Measurements from ENCODE around the gene ZNF132. TPM values are rescaled to one million over a fixed set of nuclear protein-coding genes. Genes with fewer than 3 reads are reported as not detected.
"Not testable (repeated sequence)": the region's sequence is repeated elsewhere in the genome, so short reads cannot be mapped to it uniquely, and the experiment has no call there.

Gene ZNF132
- total RNA-seq, 2 experiments from 2014 or later = 3.3 to 4.4 TPM

GRCh38 chr19:58442986-58443385 is 3.0 kb upstream of the ZNF132 start:
- intact Hi-C loops (cut with DNase I, micrococcal nuclease) = loop anchor here (5.0 kb wide), 2 partner anchors 216 to 346 kb away; partner anchors contain the start of genes ZNF544 (in 1 of the 2) and ZSCAN18 (in 1 of the 2)
- CTCF ChIA-PET, H3K27me3 Mint-ChIP-seq, H3K4me3 Mint-ChIP-seq, H3K27ac Mint-ChIP-seq, POLR2A ChIA-PET, ATAC-seq, DNase-seq: not testable (repeated sequence)
- peaks cover 22% of the 10 kb centered on the region for H3K36me3 Mint-ChIP-seq (ENCODE audit: low read depth)
- H3K4me1 Mint-ChIP-seq = peaks cover 22% of the 10 kb centered on the region
- H3K9me3 Mint-ChIP-seq (ENCODE audit: low read depth) = peaks cover 20% of the 10 kb centered on the region

GRCh38 chr19:58440556-58440955 is 603 bp upstream of the ZNF132 start:
- ATAC-seq (no peak), DNase-seq (no peak)
- ChIA-PET CTCF (interaction anchor here (0.6 to 0.9 kb wide), 2 partner anchors 9 to 257 kb away, joined by 3 to 4 read pairs; no protein-coding TSS in a partner anchor), POLR2A (interaction anchor here (0.6 to 1.6 kb wide), 2 partner anchors 11 to 35 kb away, joined by 3 to 5 read pairs; partner anchors contain the start of gene ZNF324B)
- Mint-ChIP-seq H3K9me3 (ENCODE audit: low read depth) (peaks cover 35% of the 10 kb centered on the region), H3K4me1 (peaks cover 29% of the 10 kb centered on the region), H3K27ac (peak overlapping the region; percentile 95), H3K4me3 (peak overlapping the region; percentile 82), H3K27me3 (no peaks in the 10 kb centered on the region), H3K36me3 (ENCODE audit: low read depth) (peaks cover 43% of the 10 kb centered on the region)
- intact Hi-C loops (cut with DNase I, micrococcal nuclease) = loop anchor here (1.0 to 5.0 kb wide), 22 partner anchors 11 to 1160 kb away; partner anchors contain the start of genes ZNF324B (in 2 of the 2), ZNF584 (in 2 of the 2), ZNF837 (in 2 of the 2) and ERVK3-1 (in 1 of the 2)

GRCh38 chr19:58434217-58434616 is 5.7 kb downstream of the ZNF132 start:
- Mint-ChIP-seq H3K27me3 (no peaks in the 10 kb centered on the region), H3K4me3 (no peak overlapping the region), H3K27ac (no peak overlapping the region), H3K9me3 (ENCODE audit: low read depth) (peaks cover 63% of the 10 kb centered on the region), H3K36me3 (ENCODE audit: low read depth) (peaks cover 91% of the 10 kb centered on the region), H3K4me1 (peaks cover 14% of the 10 kb centered on the region)
- ChIA-PET CTCF (no interaction called here), POLR2A (no interaction called here)
- DNase-seq (no peak), ATAC-seq (no peak)
- intact Hi-C loops (cut with DNase I, micrococcal nuclease) = no loop called here

- Mint-ChIP-seq H3K9me3 (ENCODE audit: low read depth) (peaks cover 52% of the 10 kb centered on the region), H3K4me3 (no peak overlapping the region), H3K36me3 (ENCODE audit: low read depth) (peaks cover 51% of the 10 kb centered on the region), H3K27ac (no peak overlapping the region), H3K27me3 (no peaks in the 10 kb centered on the region), H3K4me1 (no peaks in the 10 kb centered on the region)
- ChIA-PET POLR2A (no interaction called here), CTCF (no interaction called here)
- ATAC-seq (no peak), DNase-seq (no peak)
- intact Hi-C loops (cut with DNase I, micrococcal nuclease) = no loop called here
Measured at GRCh38 chr19:58429745-58430144, 10.2 kb downstream of the ZNF132 start.

GRCh38 chr19:58428617-58429016 is 11.3 kb downstream of the ZNF132 start:
- POLR2A ChIA-PET = no interaction called here
- H3K9me3 Mint-ChIP-seq (ENCODE audit: low read depth) = peaks cover 45% of the 10 kb centered on the region
- intact Hi-C loops (cut with DNase I, micrococcal nuclease) = no loop called here

GRCh38 chr19:58417071-58417470 is 22.9 kb downstream of the ZNF132 start:
- no peaks in the 10 kb centered on the region for H3K27me3 Mint-ChIP-seq
- no peak overlapping the region for H3K27ac Mint-ChIP-seq
- CTCF ChIA-PET = no interaction called here

More at GRCh38 chr19:58428617-58429016, 11.3 kb downstream of the ZNF132 start:
- Mint-ChIP-seq H3K27ac (no peak overlapping the region), H3K4me3 (no peak overlapping the region), H3K27me3 (no peaks in the 10 kb centered on the region), H3K36me3 (ENCODE audit: low read depth) (peaks cover 40% of the 10 kb centered on the region), H3K4me1 (no peaks in the 10 kb centered on the region)
- no peak for ATAC-seq
- CTCF ChIA-PET = no interaction called here
- DNase-seq = no peak

GRCh38 chr19:58416604-58417003 is 23.3 kb downstream of the ZNF132 start:
- no peak overlapping the region for H3K4me3 Mint-ChIP-seq
- no peak for DNase-seq
- no peak for ATAC-seq
- no peak overlapping the region for H3K27ac Mint-ChIP-seq
- intact Hi-C loops (cut with DNase I, micrococcal nuclease) = no loop called here
- ChIA-PET POLR2A (no interaction called here), CTCF (interaction anchor here (0.5 kb wide), 1 partner anchor 245 kb away, joined by 3 read pairs; no protein-coding TSS in a partner anchor)
- no peaks in the 10 kb centered on the region for H3K4me1 Mint-ChIP-seq
- no peaks in the 10 kb centered on the region for H3K27me3 Mint-ChIP-seq
- no peaks in the 10 kb centered on the region for H3K9me3 Mint-ChIP-seq (ENCODE audit: low read depth)
- peaks cover 53% of the 10 kb centered on the region for H3K36me3 Mint-ChIP-seq (ENCODE audit: low read depth)

More at GRCh38 chr19:58417071-58417470, 22.9 kb downstream of the ZNF132 start:
- Mint-ChIP-seq H3K4me3 (no peak overlapping the region), H3K9me3 (ENCODE audit: low read depth) (no peaks in the 10 kb centered on the region), H3K4me1 (no peaks in the 10 kb centered on the region), H3K36me3 (ENCODE audit: low read depth) (peaks cover 54% of the 10 kb centered on the region)
- intact Hi-C loops (cut with DNase I, micrococcal nuclease) = no loop called here
- POLR2A ChIA-PET = no interaction called here
- ATAC-seq (no peak), DNase-seq (no peak)

- no peaks in the 10 kb centered on the region for H3K9me3 Mint-ChIP-seq (ENCODE audit: low read depth)
- H3K36me3 Mint-ChIP-seq (ENCODE audit: low read depth) = peaks cover 14% of the 10 kb centered on the region
- H3K27ac Mint-ChIP-seq = peak overlapping the region; percentile 58
- intact Hi-C loops (cut with DNase I, micrococcal nuclease) = loop anchor here in 1 of 2 experiments (2.0 to 10.0 kb wide), 4 partner anchors 22 to 777 kb away; partner anchors contain the start of genes RPS5, ZNF211, ZNF274 and ZNF324
- DNase-seq = peak; percentile 63
- peak; percentile 18 for ATAC-seq
- ChIA-PET CTCF (interaction anchor here (0.6 to 1.0 kb wide), 3 partner anchors 47 to 144 kb away, joined by 3 to 4 read pairs (median 3); partner anchors contain the start of gene ZNF497), POLR2A (interaction anchor here (0.7 to 1.0 kb wide), 4 partner anchors 27 to 111 kb away, joined by 4 to 5 read pairs (median 4); partner anchors contain the start of gene ZBTB45)
- peaks cover 26% of the 10 kb centered on the region for H3K4me1 Mint-ChIP-seq
- no peaks in the 10 kb centered on the region for H3K27me3 Mint-ChIP-seq
- peak overlapping the region; percentile 84 for H3K4me3 Mint-ChIP-seq
Measured at GRCh38 chr19:58409010-58409790, 30.8 kb downstream of the ZNF132 start.

GRCh38 chr19:58408152-58409009 is 31.6 kb downstream of the ZNF132 start, which contains the start of gene ZNF584:
ZNF584 (plus strand) TSS chr19:58408649; CDS start chr19:58409148, 499 bp downstream.
- peaks cover 29% of the 10 kb centered on the region for H3K4me1 Mint-ChIP-seq
- ChIA-PET CTCF (interaction anchor here (0.6 to 1.0 kb wide), 4 partner anchors 16 to 144 kb away, joined by 3 to 4 read pairs (median 3); partner anchors contain the start of gene ZNF497), POLR2A (interaction anchor here (0.7 to 1.0 kb wide), 4 partner anchors 26 to 111 kb away, joined by 4 to 5 read pairs (median 4); partner anchors contain the start of gene ZBTB45)
- DNase-seq (peak; percentile 97), ATAC-seq (peak; percentile 97)
- intact Hi-C loops (cut with DNase I, micrococcal nuclease) = loop anchor here (1.0 to 10.0 kb wide), 19 partner anchors 21 to 776 kb away; partner anchors contain the start of genes RPS5 (in 2 of the 2), ZNF132 (in 2 of the 2), ZNF8 (in 2 of the 2) and ERVK3-1 (in 1 of the 2)
- H3K27me3 Mint-ChIP-seq = no peaks in the 10 kb centered on the region
- peak within 1 kb of the TSS; percentile 92 for H3K27ac Mint-ChIP-seq
- H3K4me3 Mint-ChIP-seq = peak within 1 kb of the TSS; percentile 84
- no peaks in the 10 kb centered on the region for H3K9me3 Mint-ChIP-seq (ENCODE audit: low read depth)
- peaks cover 14% of the 10 kb centered on the region for H3K36me3 Mint-ChIP-seq (ENCODE audit: low read depth)

GRCh38 chr19:58407658-58408151 is 32.2 kb downstream of the ZNF132 start:
- peak; percentile 9 for ATAC-seq
- CTCF ChIA-PET = interaction anchor here (1.0 kb wide), 1 partner anchor 45 kb away, joined by 4 read pairs; the partner anchor contains the start of gene ZNF497
- POLR2A ChIA-PET = interaction anchor here (0.7 to 1.0 kb wide), 2 partner anchors 45 to 112 kb away, joined by 3 to 4 read pairs; partner anchors contain the start of gene ZBTB45

More at GRCh38 chr19:58407658-58408151, 32.2 kb downstream of the ZNF132 start:
- no peaks in the 10 kb centered on the region for H3K9me3 Mint-ChIP-seq (ENCODE audit: low read depth)
- H3K36me3 Mint-ChIP-seq (ENCODE audit: low read depth) = peaks cover 11% of the 10 kb centered on the region
- H3K4me3 Mint-ChIP-seq = peak overlapping the region; percentile 84
- H3K4me1 Mint-ChIP-seq = peaks cover 29% of the 10 kb centered on the region
- intact Hi-C loops (cut with DNase I, micrococcal nuclease) = loop anchor here (1.0 to 10.0 kb wide), 19 partner anchors 20 to 775 kb away; partner anchors contain the start of genes RPS5 (in 2 of the 2), ZNF132 (in 2 of the 2), ZNF8 (in 2 of the 2) and ERVK3-1 (in 1 of the 2)
- DNase-seq = peak; percentile 43
- no peaks in the 10 kb centered on the region for H3K27me3 Mint-ChIP-seq
- peak overlapping the region; percentile 92 for H3K27ac Mint-ChIP-seq

Measured in activated CD4-positive, alpha-beta T cell treated with anti-CD3 and anti-CD28 coated beads for 36 hours (primary cell).